Measurements from ENCODE around the gene ADCY10.

DNA sequence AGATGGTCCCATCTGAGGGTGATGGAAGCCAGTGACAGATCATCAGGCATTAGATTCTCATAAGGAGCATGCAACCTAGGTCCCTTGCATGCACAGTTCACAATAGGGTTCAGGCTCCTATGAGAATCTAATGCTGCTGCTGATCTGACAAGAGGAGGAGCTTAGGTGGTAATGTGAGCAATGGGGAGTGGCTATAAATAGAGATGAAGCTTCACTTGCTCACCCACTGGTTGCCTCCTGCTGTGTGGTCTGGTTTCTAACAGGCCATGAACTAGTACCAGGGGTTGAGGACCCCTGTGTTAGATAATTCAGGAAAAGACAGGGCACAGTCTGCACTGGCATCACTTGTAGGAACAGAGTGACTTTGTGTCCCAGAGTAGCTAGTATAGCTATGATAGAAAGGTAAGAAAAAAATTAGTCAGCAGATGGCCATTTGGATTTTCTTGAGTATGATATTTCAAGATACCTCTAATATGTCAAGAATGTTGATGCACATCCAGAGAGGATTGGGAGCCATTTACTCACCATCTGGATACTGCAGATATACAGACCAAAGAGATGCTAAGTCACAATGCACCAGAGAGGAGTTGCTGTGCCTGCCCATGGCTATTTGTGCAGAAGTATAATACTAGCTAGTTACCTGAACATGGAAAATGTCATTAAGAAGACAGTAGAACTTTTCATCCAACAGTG lies 53.6 kb downstream of the ADCY10 start:
- TF ChIP-seq, protein P1, sequence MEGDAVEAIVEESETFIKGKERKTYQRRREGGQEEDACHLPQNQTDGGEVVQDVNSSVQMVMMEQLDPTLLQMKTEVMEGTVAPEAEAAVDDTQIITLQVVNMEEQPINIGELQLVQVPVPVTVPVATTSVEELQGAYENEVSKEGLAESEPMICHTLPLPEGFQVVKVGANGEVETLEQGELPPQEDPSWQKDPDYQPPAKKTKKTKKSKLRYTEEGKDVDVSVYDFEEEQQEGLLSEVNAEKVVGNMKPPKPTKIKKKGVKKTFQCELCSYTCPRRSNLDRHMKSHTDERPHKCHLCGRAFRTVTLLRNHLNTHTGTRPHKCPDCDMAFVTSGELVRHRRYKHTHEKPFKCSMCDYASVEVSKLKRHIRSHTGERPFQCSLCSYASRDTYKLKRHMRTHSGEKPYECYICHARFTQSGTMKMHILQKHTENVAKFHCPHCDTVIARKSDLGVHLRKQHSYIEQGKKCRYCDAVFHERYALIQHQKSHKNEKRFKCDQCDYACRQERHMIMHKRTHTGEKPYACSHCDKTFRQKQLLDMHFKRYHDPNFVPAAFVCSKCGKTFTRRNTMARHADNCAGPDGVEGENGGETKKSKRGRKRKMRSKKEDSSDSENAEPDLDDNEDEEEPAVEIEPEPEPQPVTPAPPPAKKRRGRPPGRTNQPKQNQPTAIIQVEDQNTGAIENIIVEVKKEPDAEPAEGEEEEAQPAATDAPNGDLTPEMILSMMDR (IDR thresholded peaks at IDR 0.05) = no peak
- TF ChIP-seq POLR2AphosphoS5 (IDR thresholded peaks at IDR 0.05; ENCODE audit: insufficient read depth in 1 of 2, low read depth in 1 of 2) = no peak

Measured in vagina (tissue), 2 donors.